Esophagus squamous epithelium (tissue), 5 donors: Measurements from ENCODE around the gene RPGR. TPM values are rescaled to one million over a fixed set of nuclear protein-coding genes. Genes with fewer than 3 reads are reported as not detected.

Source experiments
- DNase-seq: peaks from one replicate; lab custom pipeline; 2025; lab: John Stamatoyannopoulos, UW
- H3K27ac ChIP-seq, 4 donors: fragments of 200-600 bp; sonication (generic); one replicate each; pipeline ENCODE4 v1.5.1; 2016 to 2019; ENCODE audit warnings: mild to moderate bottlenecking in 1 of 4
- H3K27me3 ChIP-seq, 4 donors: fragments of 200-600 bp; sonication (generic); 1 replicate in 3 of 4; 2 replicates in 1 of 4; pipeline versions ENCODE4 v1.5.1 to v1.6.0; 2017 to 2021; ENCODE audit warnings: antibody characterized with exemption in 1 of 4
- H3K36me3 ChIP-seq, 3 donors: fragments of 200-600 bp; sonication (generic); one replicate each; pipeline ENCODE4 v1.5.1; 2016 to 2019
- H3K4me1 ChIP-seq, 3 donors: fragments of 200-600 bp; sonication (generic); one replicate each; pipeline ENCODE4 v1.5.1; 2017 to 2019
- H3K4me3 ChIP-seq, 4 donors: fragments of 200-600 bp; sonication (generic); 1 replicate in 3 of 4; 2 replicates in 1 of 4; pipeline ENCODE4 v1.5.1; 2016 to 2019; ENCODE audit warnings: mild to moderate bottlenecking in 2 of 4, moderate library complexity in 1 of 4
- H3K9me3 ChIP-seq, 3 donors: fragments of 200-600 bp; sonication (generic); one replicate each; pipeline ENCODE4 v1.5.1; 2016 to 2019
- POLR2A ChIP-seq, 4 donors: fragments of 450-650 bp; IDR thresholded peaks; one replicate each; pipeline ENCODE4 v1.6.1; 2017; ENCODE audit warnings: antibody characterized with exemption in 4 of 4, mild to moderate bottlenecking in 4 of 4, moderate library complexity in 3 of 4
- WGBS, 2 donors: methylation state at CpG; one replicate each; pipeline ENCODE4 v1.1.5; 2018; 5-methylcytosine and 5-hydroxymethylcytosine counted together
- intact Hi-C: fragments of 100-400 bp; cut with DNase I; formaldehyde crosslinking; loops from one replicate; pipeline ENCODE4 v1.15.0; 2022
- total RNA-seq, 4 donors: library from RNA; depleted of rRNA; stranded (reverse); fragments of >200 nt; gene quantifications; one replicate each; pipeline ENCODE4 v1.1.0, GENCODE V29; 2016
- TF ChIP-seq, protein P1 (sequence below), 6 experiments: fragments of 450-650 bp in 4 of 6; fragments of 200-600 bp in 2 of 6; sonication (generic) in 2 of 6; IDR thresholded peaks; one replicate each; pipeline ENCODE4 v1.5.1; 2016 to 2019; ENCODE audit warnings: antibody characterized with exemption in 6 of 6, mild to moderate bottlenecking in 4 of 6, moderate library complexity in 4 of 6
- donor health status: DM: yes; HTN: yes; CAD: no.

The RPGR gene
- total RNA-seq, 4 donors from 2014 or later, result 5.5 to 23.7 (median 7.4) TPM

DNA sequence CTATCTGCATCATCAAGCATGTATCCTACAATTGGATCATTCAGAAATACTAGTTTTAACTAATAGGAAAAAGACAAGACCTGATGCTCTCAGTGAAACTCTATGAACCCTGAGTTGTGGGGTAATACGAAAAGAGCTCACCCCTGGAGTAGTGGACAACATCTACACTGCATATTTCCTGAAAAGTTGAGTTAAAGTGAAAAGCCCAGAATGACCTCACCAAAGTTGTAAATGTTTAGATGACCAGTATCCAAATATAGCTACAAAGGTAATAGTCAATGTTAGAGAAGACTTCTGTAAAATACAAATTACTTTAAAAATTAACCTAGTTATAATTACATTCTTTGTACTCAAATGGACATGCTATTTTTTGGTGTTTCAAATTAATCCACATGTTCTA is 53.9 kb downstream of the RPGR start:
- H3K27me3 ChIP-seq, result no peaks in the 10 kb centered on the region
- H3K9me3 ChIP-seq, result no peaks in the 10 kb centered on the region
- WGBS, 2 donors, result 75 to 100% methylated on average over 1 of the region's 1 CpG
- intact Hi-C loops, result no loop called here
- no peaks in the 10 kb centered on the region for H3K4me1 ChIP-seq
- no peaks in the 10 kb centered on the region for H3K36me3 ChIP-seq
- no peak overlapping the region for H3K27ac ChIP-seq
- TF ChIP-seq POLR2A (IDR thresholded peaks at IDR 0.05), result no peak
- TF ChIP-seq, protein P1, sequence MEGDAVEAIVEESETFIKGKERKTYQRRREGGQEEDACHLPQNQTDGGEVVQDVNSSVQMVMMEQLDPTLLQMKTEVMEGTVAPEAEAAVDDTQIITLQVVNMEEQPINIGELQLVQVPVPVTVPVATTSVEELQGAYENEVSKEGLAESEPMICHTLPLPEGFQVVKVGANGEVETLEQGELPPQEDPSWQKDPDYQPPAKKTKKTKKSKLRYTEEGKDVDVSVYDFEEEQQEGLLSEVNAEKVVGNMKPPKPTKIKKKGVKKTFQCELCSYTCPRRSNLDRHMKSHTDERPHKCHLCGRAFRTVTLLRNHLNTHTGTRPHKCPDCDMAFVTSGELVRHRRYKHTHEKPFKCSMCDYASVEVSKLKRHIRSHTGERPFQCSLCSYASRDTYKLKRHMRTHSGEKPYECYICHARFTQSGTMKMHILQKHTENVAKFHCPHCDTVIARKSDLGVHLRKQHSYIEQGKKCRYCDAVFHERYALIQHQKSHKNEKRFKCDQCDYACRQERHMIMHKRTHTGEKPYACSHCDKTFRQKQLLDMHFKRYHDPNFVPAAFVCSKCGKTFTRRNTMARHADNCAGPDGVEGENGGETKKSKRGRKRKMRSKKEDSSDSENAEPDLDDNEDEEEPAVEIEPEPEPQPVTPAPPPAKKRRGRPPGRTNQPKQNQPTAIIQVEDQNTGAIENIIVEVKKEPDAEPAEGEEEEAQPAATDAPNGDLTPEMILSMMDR (IDR thresholded peaks at IDR 0.05), result no peak
- DNase-seq, result no peak
- H3K4me3 ChIP-seq, result no peak overlapping the region

DNA sequence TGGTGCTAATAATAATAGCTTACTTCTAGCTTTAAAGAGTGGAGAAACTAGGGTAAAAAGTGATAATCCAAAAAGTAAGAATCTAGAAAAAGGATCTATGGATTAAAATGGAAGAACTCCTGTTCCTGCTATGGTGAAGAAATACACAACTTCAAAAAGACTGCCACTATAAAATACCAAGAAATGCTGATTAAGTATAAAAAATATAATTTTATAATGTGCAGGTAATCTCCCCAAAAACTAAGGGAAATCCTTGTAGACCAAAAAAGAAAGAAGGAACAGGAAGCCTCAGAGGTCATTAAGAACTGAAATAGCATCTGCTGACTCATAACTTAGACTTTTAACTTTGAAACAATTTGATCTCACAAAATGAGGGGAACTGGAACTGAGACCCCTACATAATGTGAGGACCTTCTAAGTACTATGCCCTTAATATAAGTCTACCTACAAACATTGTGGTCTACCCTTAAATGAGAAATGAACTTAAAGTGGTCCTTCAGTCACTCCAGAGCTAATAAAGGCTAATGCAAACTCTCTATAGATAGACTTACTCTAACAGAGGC is 56.1 kb downstream of the RPGR start:
- H3K9me3 ChIP-seq, result no peaks in the 10 kb centered on the region
- intact Hi-C loops, result no loop called here
- no peaks in the 10 kb centered on the region for H3K4me1 ChIP-seq
- DNase-seq, result no peak
- no peak overlapping the region for H3K4me3 ChIP-seq
- H3K27me3 ChIP-seq, result no peaks in the 10 kb centered on the region
- no peaks in the 10 kb centered on the region for H3K36me3 ChIP-seq
- no peak for TF ChIP-seq POLR2A (IDR thresholded peaks at IDR 0.05)
- TF ChIP-seq, protein P1 (IDR thresholded peaks at IDR 0.05), result no peak
- no peak overlapping the region for H3K27ac ChIP-seq

DNA sequence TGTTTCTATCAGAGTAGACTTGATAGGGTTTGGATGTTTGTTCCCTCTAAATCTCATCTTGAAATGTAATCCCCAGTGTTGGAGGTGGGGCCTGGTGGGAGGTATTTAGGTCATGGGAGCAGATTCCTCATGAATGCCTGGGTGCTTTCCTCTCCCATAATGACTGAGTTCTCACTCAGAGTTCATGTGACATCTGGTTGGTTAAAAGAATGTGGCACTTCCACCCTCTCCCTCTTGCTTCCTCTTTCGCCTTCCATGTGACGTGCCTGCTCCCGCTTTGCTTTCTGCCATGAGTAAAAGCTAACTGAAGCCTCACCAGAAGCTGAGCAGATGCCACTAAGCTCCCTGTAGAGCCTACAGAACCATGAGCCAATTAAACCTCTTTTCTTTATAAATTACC is 59.3 kb downstream of the RPGR start:
- intact Hi-C loops, result no loop called here
- TF ChIP-seq, protein P1 (IDR thresholded peaks at IDR 0.05), result no peak
- TF ChIP-seq POLR2A (IDR thresholded peaks at IDR 0.05), result no peak
- no peaks in the 10 kb centered on the region for H3K4me1 ChIP-seq
- DNase-seq, result no peak
- 78 to 89% methylated on average over 3 of the region's 3 CpGs for WGBS, 2 donors
- H3K27me3 ChIP-seq, result no peaks in the 10 kb centered on the region
- no peak overlapping the region for H3K4me3 ChIP-seq
- H3K36me3 ChIP-seq, result no peaks in the 10 kb centered on the region
- no peak overlapping the region for H3K27ac ChIP-seq
- no peaks in the 10 kb centered on the region for H3K9me3 ChIP-seq

DNA sequence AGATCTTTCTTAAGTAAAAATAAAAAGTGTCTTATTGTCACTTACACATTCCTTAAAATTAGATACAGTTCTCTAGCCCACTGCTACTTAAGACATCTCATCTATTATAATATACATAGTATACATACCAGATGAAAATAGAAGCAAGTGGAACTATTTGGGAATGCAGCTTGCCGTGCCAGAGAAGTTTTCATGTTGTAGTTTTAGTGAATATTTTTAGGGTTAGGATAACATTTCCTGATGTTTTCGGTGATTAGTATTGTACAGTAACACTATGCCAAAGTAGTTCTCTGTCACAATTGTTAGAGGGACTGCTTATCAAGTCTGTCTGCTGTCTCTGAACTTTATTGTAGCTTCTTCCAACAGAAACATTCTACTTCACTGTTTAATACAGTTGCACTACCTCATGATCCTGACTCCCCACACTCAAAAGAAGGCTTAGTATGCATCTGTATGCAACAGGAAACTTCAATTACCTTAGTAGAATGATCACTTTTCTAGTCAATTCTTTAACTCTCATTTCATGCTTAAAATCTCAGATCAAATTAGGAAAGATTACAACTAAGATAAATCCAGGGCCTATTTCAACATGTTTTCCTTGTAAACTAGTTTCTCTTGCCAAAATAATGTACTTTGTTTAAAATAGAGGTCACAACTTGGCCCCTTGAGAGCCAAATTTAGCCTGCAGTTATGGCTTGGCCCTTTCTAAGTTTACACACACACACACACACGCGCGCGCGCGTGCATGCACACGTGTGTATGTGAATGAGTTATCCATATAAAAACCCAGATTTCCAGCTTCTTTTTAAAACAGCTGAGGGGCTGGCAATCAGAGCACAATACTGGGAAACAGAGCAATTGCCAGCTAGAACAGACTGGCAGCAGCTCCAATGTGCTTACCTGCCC is 64.3 kb downstream of the RPGR start:
- 70 to 79% methylated on average over 4 to 9 of the region's 9 CpGs for WGBS, 2 donors
- no peak overlapping the region for H3K27ac ChIP-seq
- TF ChIP-seq, protein P1 (IDR thresholded peaks at IDR 0.05), result no peak
- TF ChIP-seq POLR2A (IDR thresholded peaks at IDR 0.05), result no peak
- no peaks in the 10 kb centered on the region for H3K27me3 ChIP-seq
- no peaks in the 10 kb centered on the region for H3K4me1 ChIP-seq
- intact Hi-C loops, result no loop called here
- H3K36me3 ChIP-seq, result no peaks in the 10 kb centered on the region
- no peak for DNase-seq
- no peaks in the 10 kb centered on the region for H3K9me3 ChIP-seq
- no peak overlapping the region for H3K4me3 ChIP-seq

DNA sequence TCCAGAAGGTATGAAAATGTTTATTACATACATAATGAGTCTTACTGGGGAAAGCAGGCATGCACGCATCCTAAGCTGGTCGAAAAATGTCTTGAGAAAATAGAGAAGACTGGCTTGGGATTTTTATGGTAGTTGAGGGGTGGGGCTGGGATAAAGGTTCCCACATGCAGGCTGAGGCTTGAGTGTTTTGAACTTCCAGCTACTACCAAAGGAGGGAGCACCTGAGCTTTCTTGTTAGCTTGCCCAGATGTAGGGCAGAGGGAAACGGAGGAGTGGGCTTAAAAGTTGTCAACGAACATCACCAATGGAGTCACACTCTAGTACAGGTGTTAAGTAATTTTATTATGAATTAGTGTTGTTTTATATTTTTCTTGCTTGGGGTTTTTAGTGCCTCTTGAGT is 67.1 kb downstream of the RPGR start:
- 32 to 56% methylated on average over 4 of the region's 4 CpGs for WGBS, 2 donors
- no peaks in the 10 kb centered on the region for H3K4me1 ChIP-seq
- no peaks in the 10 kb centered on the region for H3K36me3 ChIP-seq
- intact Hi-C loops, result no loop called here
- no peak for DNase-seq
- H3K27me3 ChIP-seq, result no peaks in the 10 kb centered on the region
- no peaks in the 10 kb centered on the region for H3K9me3 ChIP-seq
- no peak for TF ChIP-seq POLR2A (IDR thresholded peaks at IDR 0.05)
- TF ChIP-seq, protein P1 (IDR thresholded peaks at IDR 0.05), result peak in 1 of 6 experiments; percentile 30
- no peak overlapping the region for H3K27ac ChIP-seq
- no peak overlapping the region for H3K4me3 ChIP-seq
